Mesenteric fat pad (tissue), 1 donor: ENCODE results near the gene C3orf52. TPM values are rescaled to one million over a fixed set of nuclear protein-coding genes. Genes with fewer than 3 reads are reported as not detected.

ENCODE experiments used
- DNase-seq: peaks from one replicate; pipeline ENCODE4 v3.0.0-alpha.2; 2020; ENCODE audit warnings: low spot score
- total RNA-seq: library from RNA; stranded (reverse); fragmentation: NEBNext Ultra II Directional; extraction: Animal tissue kit (Norgen Biotek cat#: 25700); gene quantifications from one replicate; pipeline ENCODE4 v1.2.1, GENCODE V29; 2021
- donor health status: DM: yes; HTN: yes; CAD: no.

Gene C3orf52
- total RNA-seq, 1 donor from 2014 or later, result 3.6 TPM

- DNase-seq, result no peak
Measured at GRCh38 chr3:112117841-112118571, 31.8 kb downstream of the C3orf52 start.

GRCh38 chr3:112119962-112120836 lies 34.0 kb downstream of the C3orf52 start:
- DNase-seq, result no peak

- no peak for DNase-seq
Measured at GRCh38 chr3:112121577-112122547, 35.7 kb downstream of the C3orf52 start.

- no peak for DNase-seq
Measured at GRCh38 chr3:112122870-112123269, 36.7 kb downstream of the C3orf52 start.

GRCh38 chr3:112123548-112123947 lies 37.4 kb downstream of the C3orf52 start:
- no peak for DNase-seq

GRCh38 chr3:112124907-112125607 lies 38.9 kb downstream of the C3orf52 start:
- DNase-seq, result no peak

- no peak for DNase-seq
Measured at GRCh38 chr3:112126511-112126911, 40.3 kb downstream of the C3orf52 start.

- no peak for DNase-seq
Measured at GRCh38 chr3:112127522-112128494, 41.6 kb downstream of the C3orf52 start.

- no peak for DNase-seq
Measured at GRCh38 chr3:112128843-112129727, 42.9 kb downstream of the C3orf52 start.

- no peak for DNase-seq
Measured at GRCh38 chr3:112129925-112130637, 43.9 kb downstream of the C3orf52 start.

GRCh38 chr3:112130638-112130993 lies 44.4 kb downstream of the C3orf52 start:
- no peak for DNase-seq

- DNase-seq, result no peak
Measured at GRCh38 chr3:112131111-112131510, 44.9 kb downstream of the C3orf52 start.

GRCh38 chr3:112132088-112132487 lies 45.9 kb downstream of the C3orf52 start:
- no peak for DNase-seq

- DNase-seq, result no peak
Measured at GRCh38 chr3:112132554-112132953, 46.4 kb downstream of the C3orf52 start.

- DNase-seq, result no peak
Measured at GRCh38 chr3:112132975-112133448, 46.8 kb downstream of the C3orf52 start, which contains the start of gene GCSAM. TSS of gene GCSAM (minus strand) at chr3:112133248. CDS start at chr3:112133120, 128 bp downstream.

- DNase-seq, result no peak
Measured at GRCh38 chr3:112133626-112134334, 47.6 kb downstream of the C3orf52 start.
